H1 (cell line): ENCODE data around the gene OLIG2.

ENCODE experiments used
- CTCF ChIP-seq, 3 experiments: IDR thresholded peaks; 1 replicate in 2 of 3; 2 replicates in 1 of 3; pipeline versions ENCODE4 v1.5.1 to v1.6.1; 2011; ENCODE audit warnings: low read length in 3 of 3, mild to moderate bottlenecking in 3 of 3, inconsistent platforms in 2 of 3, low read depth in 1 of 3, moderate library complexity in 1 of 3; ENCODE audit not compliant: insufficient read depth in 1 of 3; ENCODE audit errors: control extremely low read depth in 1 of 3
- KDM5A ChIP-seq: fragments of 200-600 bp; IDR thresholded peaks from 2 replicates; pipeline ENCODE4 v1.7.1; 2012; ENCODE audit warnings: mild to moderate bottlenecking, low read length, inconsistent platforms, mixed read lengths
- TAF1 ChIP-seq: IDR thresholded peaks from 2 replicates; pipeline ENCODE4 v1.6.1; 2011; ENCODE audit warnings: mild to moderate bottlenecking, low read depth, low read length

GRCh38 chr21:33027401-33028286 is 1.9 kb downstream of the OLIG2 start:
- TF ChIP-seq TAF1 (no peak), CTCF (IDR thresholded peaks at IDR 0.05; ENCODE audit: control extremely low read depth in 1 of 3, insufficient read depth in 1 of 3, low read depth in 1 of 3, low read length in 3 of 3) (no peak), KDM5A (no peak)
